CD4-positive, alpha-beta T cell (primary cell): ENCODE measurements around the gene TCFL5. TPM values are rescaled to one million over a fixed set of nuclear protein-coding genes. Genes with fewer than 3 reads are reported as not detected.

Experiments
- ATAC-seq: fragments of 200-7000 bp; cut with Tn5 transposase; one replicate; pipeline ENCODE4 v1.10.0; 2022; ENCODE audit warnings: mild to moderate bottlenecking; ENCODE audit not compliant: poor library complexity
- CTCF ChIA-PET: fragments of 350-600 bp; sonication (Branson Sonifier 250); formaldehyde crosslinking; loops from one replicate; lab custom pipeline; 2021; ENCODE audit warnings: antibody characterized with exemption, inconsistent platforms; lab: Charles Lee
- POLR2A ChIA-PET: fragments of 350-600 bp; sonication (Branson Sonifier 250); formaldehyde crosslinking; loops from one replicate; lab custom pipeline; 2021; ENCODE audit warnings: antibody characterized with exemption, inconsistent platforms; lab: Charles Lee
- DNase-seq, 14 experiments: peaks; one replicate each; pipeline ENCODE4 v3.0.0-alpha.2; 2013 to 2020; ENCODE audit warnings: mixed read lengths in 2 of 14
- H3K27ac ChIP-seq, 2 donors: one replicate each; pipeline versions ENCODE4 v1.5.1 to v1.7.0; 2013; ENCODE audit warnings: low read length in 2 of 2, low read depth in 1 of 2, mild to moderate bottlenecking in 1 of 2
- H3K27me3 ChIP-seq, 2 experiments: 1 replicate in 1 of 2; 2 replicates in 1 of 2; pipeline versions ENCODE4 v1.6.1 to v1.7.0; 2013; ENCODE audit warnings: low read length in 2 of 2, control low read depth in 1 of 2, mild to moderate bottlenecking in 1 of 2, moderate library complexity in 1 of 2; ENCODE audit not compliant: insufficient read depth in 2 of 2, control insufficient read depth in 1 of 2
- H3K36me3 ChIP-seq: one replicate; pipeline ENCODE4 v1.6.1; 2013; ENCODE audit warnings: low read length, control low read depth; ENCODE audit not compliant: insufficient read depth
- H3K4me1 ChIP-seq: one replicate; pipeline ENCODE4 v1.6.1; 2013; ENCODE audit warnings: low read length, control low read depth; ENCODE audit not compliant: insufficient read depth
- H3K4me3 ChIP-seq: one replicate; pipeline ENCODE4 v1.5.1; 2013; ENCODE audit warnings: mild to moderate bottlenecking, low read length, moderate library complexity
- H3K9me3 ChIP-seq, 2 experiments: 1 replicate in 1 of 2; 2 replicates in 1 of 2; pipeline versions ENCODE4 v1.6.1 to v1.7.0; 2013; ENCODE audit warnings: low read length in 2 of 2, mild to moderate bottlenecking in 2 of 2, control low read depth in 1 of 2, moderate library complexity in 1 of 2; ENCODE audit not compliant: control insufficient read depth in 1 of 2, insufficient read depth in 1 of 2
- H3K27ac Mint-ChIP-seq: one replicate; pipeline ENCODE4 v1.8.0; 2020; ENCODE audit warnings: mixed read lengths
- H3K27me3 Mint-ChIP-seq: one replicate; pipeline ENCODE4 v1.8.0; 2021; ENCODE audit warnings: mixed read lengths
- H3K36me3 Mint-ChIP-seq: one replicate; pipeline ENCODE4 v1.8.0; 2021; ENCODE audit warnings: low read depth, mixed read lengths
- H3K4me1 Mint-ChIP-seq: one replicate; pipeline ENCODE4 v1.8.0; 2021; ENCODE audit warnings: low read depth, mixed read lengths
- H3K4me3 Mint-ChIP-seq: one replicate; pipeline ENCODE4 v1.8.0; 2020; ENCODE audit warnings: mild to moderate bottlenecking, mixed read lengths
- H3K9me3 Mint-ChIP-seq: one replicate; pipeline ENCODE4 v1.8.0; 2020; ENCODE audit warnings: mixed read lengths
- CTCF ChIP-seq: fragments of 200-600 bp; IDR thresholded peaks from one replicate; pipeline ENCODE4 v1.8.0; 2022; ENCODE audit warnings: antibody characterized with exemption, mild to moderate bottlenecking
- intact Hi-C, 2 experiments: fragments of 100-400 bp; cut with DNase I in 1 of 2; cut with micrococcal nuclease in 1 of 2; formaldehyde crosslinking; loops; one replicate each; pipeline versions ENCODE4 v1.15.1 to v1.9.0; 2023 to 2025; cut with DNase I, micrococcal nuclease
- total RNA-seq, 174 experiments: library from RNA in 2 of 174; stranded (reverse) in 2 of 174; gene quantifications; one replicate each; pipeline ENCODE4 v1.2.3 and lab custom pipeline; 2021 to 2026

Gene TCFL5
- total RNA-seq, 2 experiments from 2014 or later, result 5.9 to 6.3 TPM

GRCh38 chr20:62864207-62864606, 2.6 kb upstream of the TCFL5 start:
- no peaks in the 10 kb centered on the region for H3K27me3 ChIP-seq
- H3K4me3 ChIP-seq, result no peak overlapping the region
- ATAC-seq, result no peak
- Mint-ChIP-seq H3K36me3 (peaks cover 4% of the 10 kb centered on the region), H3K27me3 (no peaks in the 10 kb centered on the region), H3K9me3 (no peaks in the 10 kb centered on the region), H3K4me3 (no peak overlapping the region), H3K4me1 (peaks cover 21% of the 10 kb centered on the region), H3K27ac (no peak overlapping the region)
- no peak for TF ChIP-seq CTCF
- ChIA-PET CTCF (interaction anchor here (0.6 to 1.4 kb wide), 2 partner anchors 12 to 364 kb away, joined by 3 read pairs; no protein-coding TSS in a partner anchor), POLR2A (no interaction called here)
- H3K9me3 ChIP-seq, result peaks cover 0 to 6% of the 10 kb centered on the region in 2 experiments
- H3K27ac ChIP-seq, result no peak overlapping the region
- no peaks in the 10 kb centered on the region for H3K36me3 ChIP-seq
- intact Hi-C loops, result loop anchor here in 1 of 2 experiments (5.0 kb wide), 1 partner anchor 57 kb away; no protein-coding TSS in a partner anchor
- no peak for DNase-seq
- peaks cover 13% of the 10 kb centered on the region for H3K4me1 ChIP-seq

GRCh38 chr20:62860924-62861691, 514 bp downstream of the TCFL5 start:
- no peaks in the 10 kb centered on the region for H3K27me3 Mint-ChIP-seq
- DNase-seq, result peak in 12 of 14 experiments; percentile 10 to 83 (median 45)
- Histone ChIP-seq H3K27me3 (no peaks in the 10 kb centered on the region), H3K4me1 (peaks cover 13% of the 10 kb centered on the region), H3K36me3 (no peaks in the 10 kb centered on the region), H3K4me3 (peak overlapping the region; percentile 39), H3K27ac (no peak overlapping the region), H3K9me3 (peaks cover 0 to 6% of the 10 kb centered on the region in 2 experiments)
- peak overlapping the region; percentile 54 for H3K4me3 Mint-ChIP-seq
- peaks cover 27% of the 10 kb centered on the region for H3K4me1 Mint-ChIP-seq
- CTCF ChIA-PET, result interaction anchor here (1.4 kb wide), 1 partner anchor 111 kb away, joined by 3 read pairs; no protein-coding TSS in a partner anchor
- H3K9me3 Mint-ChIP-seq, result no peaks in the 10 kb centered on the region
- peaks cover 21% of the 10 kb centered on the region for H3K36me3 Mint-ChIP-seq
- H3K27ac Mint-ChIP-seq, result no peak overlapping the region
- POLR2A ChIA-PET, result interaction anchor here (0.5 to 2.5 kb wide), 17 partner anchors 27 to 1095 kb away, joined by 3 to 20 read pairs (median 9); partner anchors contain the start of genes COL9A3, DIDO1, GID8 and MRGBP
- ATAC-seq, result peak; percentile 43
- no peak for TF ChIP-seq CTCF
- intact Hi-C loops, result loop anchor here in 1 of 2 experiments (2.0 to 5.0 kb wide), 2 partner anchors 34 to 54 kb away; no protein-coding TSS in a partner anchor

DNA sequence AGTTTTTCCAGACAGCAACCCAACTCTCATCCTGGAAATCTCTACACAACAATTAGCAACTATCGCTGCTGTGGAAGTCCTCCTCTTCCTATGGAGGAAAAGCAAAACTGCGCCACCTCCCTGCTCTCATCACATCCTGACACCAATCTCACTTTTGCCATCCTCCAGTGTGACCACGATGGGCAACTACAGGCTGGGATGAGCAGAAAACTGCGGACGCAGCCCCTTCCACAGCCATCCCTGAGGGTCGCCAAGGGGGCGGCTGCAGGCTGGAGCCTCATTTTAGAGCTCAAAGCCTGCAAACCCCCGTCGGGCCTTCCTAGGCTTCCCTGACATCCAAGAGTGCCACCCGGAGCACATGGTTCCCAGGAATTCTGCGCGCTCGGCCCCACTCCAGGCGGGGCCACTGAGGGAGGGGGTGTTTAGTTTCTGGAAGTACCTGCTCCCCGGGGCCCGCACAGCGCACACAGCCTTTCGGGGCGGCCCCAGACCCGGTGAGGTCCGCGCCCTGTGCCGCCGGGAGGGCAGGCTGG, 1.2 kb downstream of the TCFL5 start:
- no peaks in the 10 kb centered on the region for H3K27me3 ChIP-seq
- H3K4me3 Mint-ChIP-seq, result peak overlapping the region; percentile 83
- TF ChIP-seq CTCF, result no peak
- H3K4me1 Mint-ChIP-seq, result peaks cover 27% of the 10 kb centered on the region
- peak overlapping the region; percentile 39 for H3K4me3 ChIP-seq
- DNase-seq (peak in 1 of 14 experiments; percentile 45), ATAC-seq (no peak)
- no peaks in the 10 kb centered on the region for H3K27me3 Mint-ChIP-seq
- peak overlapping the region; percentile 78 for H3K27ac Mint-ChIP-seq
- POLR2A ChIA-PET, result interaction anchor here (1.2 to 2.5 kb wide), 6 partner anchors 30 to 121 kb away, joined by 4 to 20 read pairs (median 10); partner anchors contain the start of gene COL9A3
- no peaks in the 10 kb centered on the region for H3K9me3 Mint-ChIP-seq
- CTCF ChIA-PET, result no interaction called here
- H3K9me3 ChIP-seq, result peaks cover 0 to 6% of the 10 kb centered on the region in 2 experiments
- H3K4me1 ChIP-seq, result peaks cover 13% of the 10 kb centered on the region
- intact Hi-C loops, result loop anchor here in 1 of 2 experiments (2.0 to 5.0 kb wide), 2 partner anchors 34 to 53 kb away; no protein-coding TSS in a partner anchor
- peaks cover 21% of the 10 kb centered on the region for H3K36me3 Mint-ChIP-seq
- H3K36me3 ChIP-seq, result no peaks in the 10 kb centered on the region
- no peak overlapping the region for H3K27ac ChIP-seq
